NB4 (cell line): ENCODE results near the gene PDE6G.

Experiments
- DNase-seq: peaks from one replicate; pipeline ENCODE4 v3.0.0; 2010; ENCODE audit warnings: low read depth
- H3K4me3 ChIP-seq: one replicate; pipeline ENCODE4 v1.5.1; 2011; ENCODE audit warnings: mild to moderate bottlenecking, low read depth, low read length, moderate library complexity
- MYC ChIP-seq: IDR thresholded peaks from 2 replicates; pipeline ENCODE4 v1.6.1; 2011; ENCODE audit warnings: low read depth, low read length
- POLR2A ChIP-seq: IDR thresholded peaks from 2 replicates; pipeline ENCODE4 v1.6.1; 2011; ENCODE audit warnings: mild to moderate bottlenecking; ENCODE audit not compliant: insufficient read length; ENCODE audit errors: extremely low read depth
- TF ChIP-seq, protein P1 (sequence below): IDR thresholded peaks from 2 replicates; pipeline ENCODE4 v1.6.1; 2011; ENCODE audit warnings: low read depth, low read length
- TF ChIP-seq, protein P2 (sequence below): IDR thresholded peaks from one replicate; pipeline ENCODE4 v1.5.1; 2012; ENCODE audit warnings: low read depth, low read length

Gene PDE6G

DNA sequence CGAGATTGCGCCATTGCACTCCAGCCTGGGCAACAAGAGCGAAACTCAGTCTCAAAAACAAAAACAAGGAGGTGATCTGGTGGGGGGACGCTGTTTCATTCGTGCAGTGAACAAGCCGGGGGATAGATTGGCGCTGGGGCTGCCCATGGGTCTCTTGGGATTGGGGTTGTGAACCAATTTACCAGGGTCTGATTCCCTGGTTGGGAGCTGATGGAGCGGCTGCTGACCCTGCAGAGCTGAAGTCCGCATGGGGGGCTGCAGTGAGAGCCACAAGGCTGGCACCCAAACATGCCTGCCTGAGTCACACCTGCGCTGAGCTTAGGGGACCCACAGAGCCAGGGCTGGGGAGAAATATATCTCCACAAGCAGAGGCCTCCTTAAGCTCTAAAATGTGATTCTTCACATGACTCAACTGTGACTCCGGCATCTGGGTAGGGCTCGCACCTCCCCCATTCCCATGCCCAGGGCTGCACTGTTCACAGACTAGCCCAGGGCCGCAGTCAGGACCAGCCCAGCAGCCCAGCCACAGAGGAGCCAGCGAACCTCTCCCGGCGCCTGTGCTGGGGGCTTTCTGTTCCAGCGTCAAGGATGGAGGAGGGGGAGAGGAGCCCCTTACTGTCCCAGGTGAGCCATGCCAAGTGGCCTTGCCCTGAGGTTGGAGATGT lies 14.4 kb downstream of the PDE6G start:
- TF ChIP-seq, protein P1, sequence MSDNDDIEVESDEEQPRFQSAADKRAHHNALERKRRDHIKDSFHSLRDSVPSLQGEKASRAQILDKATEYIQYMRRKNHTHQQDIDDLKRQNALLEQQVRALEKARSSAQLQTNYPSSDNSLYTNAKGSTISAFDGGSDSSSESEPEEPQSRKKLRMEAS = no peak
- TF ChIP-seq POLR2A = no peak
- TF ChIP-seq, protein P2, sequence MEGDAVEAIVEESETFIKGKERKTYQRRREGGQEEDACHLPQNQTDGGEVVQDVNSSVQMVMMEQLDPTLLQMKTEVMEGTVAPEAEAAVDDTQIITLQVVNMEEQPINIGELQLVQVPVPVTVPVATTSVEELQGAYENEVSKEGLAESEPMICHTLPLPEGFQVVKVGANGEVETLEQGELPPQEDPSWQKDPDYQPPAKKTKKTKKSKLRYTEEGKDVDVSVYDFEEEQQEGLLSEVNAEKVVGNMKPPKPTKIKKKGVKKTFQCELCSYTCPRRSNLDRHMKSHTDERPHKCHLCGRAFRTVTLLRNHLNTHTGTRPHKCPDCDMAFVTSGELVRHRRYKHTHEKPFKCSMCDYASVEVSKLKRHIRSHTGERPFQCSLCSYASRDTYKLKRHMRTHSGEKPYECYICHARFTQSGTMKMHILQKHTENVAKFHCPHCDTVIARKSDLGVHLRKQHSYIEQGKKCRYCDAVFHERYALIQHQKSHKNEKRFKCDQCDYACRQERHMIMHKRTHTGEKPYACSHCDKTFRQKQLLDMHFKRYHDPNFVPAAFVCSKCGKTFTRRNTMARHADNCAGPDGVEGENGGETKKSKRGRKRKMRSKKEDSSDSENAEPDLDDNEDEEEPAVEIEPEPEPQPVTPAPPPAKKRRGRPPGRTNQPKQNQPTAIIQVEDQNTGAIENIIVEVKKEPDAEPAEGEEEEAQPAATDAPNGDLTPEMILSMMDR = no peak
- TF ChIP-seq MYC = no peak
- no peak for DNase-seq
- H3K4me3 ChIP-seq = no peak overlapping the region

DNA sequence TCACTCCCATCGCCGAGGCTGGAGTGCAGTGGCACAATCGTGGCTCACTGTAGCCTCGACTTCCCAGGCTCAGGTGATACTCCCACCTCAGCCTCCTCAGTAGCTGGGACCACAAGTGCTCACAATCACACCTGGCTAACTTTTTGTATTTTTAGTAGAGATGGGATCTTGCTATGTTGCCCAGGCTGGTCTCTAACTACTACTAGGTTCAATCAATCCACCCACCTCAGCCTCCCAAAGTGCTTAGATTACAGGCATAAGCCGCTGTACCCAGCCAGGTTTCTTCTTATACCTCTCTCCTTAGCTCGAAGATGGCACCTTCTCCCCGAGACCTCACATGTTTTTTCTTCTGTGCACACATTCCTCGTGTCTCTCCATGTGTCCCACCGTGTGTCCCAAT lies 16.3 kb downstream of the PDE6G start:
- TF ChIP-seq MYC (no peak), POLR2A (no peak)
- TF ChIP-seq, protein P2 = no peak
- TF ChIP-seq, protein P1 = no peak
- H3K4me3 ChIP-seq = no peak overlapping the region
- no peak for DNase-seq

DNA sequence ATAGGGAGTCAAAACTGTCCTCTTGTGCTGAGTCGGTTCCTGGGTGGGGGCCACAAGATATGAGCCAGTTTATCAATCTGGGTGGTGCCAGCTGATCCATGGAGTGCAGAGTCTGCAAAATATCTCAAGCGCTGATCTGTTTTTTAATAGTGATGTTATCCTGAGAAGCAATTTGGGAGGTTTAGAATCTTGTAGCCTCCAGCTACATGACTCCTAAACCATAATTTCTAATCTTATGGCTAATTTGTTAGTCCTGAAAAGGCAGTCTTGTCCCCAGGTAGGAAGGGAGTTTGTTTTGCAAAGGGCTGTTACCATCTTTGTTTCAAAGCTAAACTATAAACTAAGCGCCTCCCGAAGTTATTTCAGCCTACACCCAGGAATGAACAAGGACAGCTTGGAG lies 17.7 kb downstream of the PDE6G start:
- no peak for DNase-seq
- no peak overlapping the region for H3K4me3 ChIP-seq
- no peak for TF ChIP-seq MYC
- no peak for TF ChIP-seq POLR2A
- TF ChIP-seq, protein P1 = no peak
- TF ChIP-seq, protein P2 = no peak

DNA sequence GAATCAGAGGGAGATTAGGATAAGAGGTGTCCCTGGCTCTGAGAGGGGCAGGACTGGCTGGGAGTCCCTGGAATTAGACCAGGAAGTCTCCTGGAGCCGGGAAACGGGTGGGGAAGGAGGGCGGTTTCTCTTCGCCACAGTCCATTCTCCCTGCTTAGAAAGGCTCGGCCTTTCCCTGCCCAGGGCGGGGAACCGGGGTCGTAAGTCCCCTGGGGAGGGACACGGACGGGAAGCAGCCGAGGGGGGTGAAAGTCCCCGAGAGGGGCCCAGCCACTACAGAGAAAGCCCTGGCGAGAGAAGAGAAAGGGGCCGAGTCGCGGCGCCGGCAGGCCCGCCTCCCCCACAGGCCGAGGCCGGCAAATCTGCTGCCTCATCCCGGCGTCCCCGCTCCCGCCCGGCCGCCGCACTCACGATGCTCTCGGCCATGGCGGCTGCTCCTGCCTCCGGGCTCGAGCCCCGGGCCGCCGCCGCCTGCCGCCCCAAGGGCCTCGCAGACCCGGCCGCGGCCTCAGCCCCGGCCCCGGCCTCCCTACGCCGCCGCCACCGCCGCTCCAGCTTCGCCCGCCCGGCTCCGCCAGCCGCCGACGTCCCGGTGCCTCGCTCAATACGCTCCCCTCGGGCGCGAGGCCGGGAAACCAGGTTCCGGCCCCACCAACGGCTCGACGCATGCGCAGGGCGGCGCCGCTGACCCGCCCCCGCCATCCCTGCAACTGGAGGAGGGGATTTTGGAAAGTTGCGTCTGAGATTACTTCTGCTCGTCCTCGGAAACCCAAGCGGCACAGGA lies 19.6 kb downstream of the PDE6G start, which contains the start of the genes NPLOC4 and TSPAN10:
TSS of gene NPLOC4 (minus strand) at position 608 of the 784 bp plus-strand sequence. CDS start at position 426, 182 bp downstream.
TSS of gene TSPAN10 (plus strand) at position 692 of the 784 bp plus-strand sequence. CDS start 5,217 bp downstream, outside the sequence.
- TF ChIP-seq, protein P2 = no peak
- peak; percentile 73 for TF ChIP-seq POLR2A
- TF ChIP-seq, protein P1 = peak; percentile 60; the same call in 1 of the 2 replicates
- peak; percentile 73 for TF ChIP-seq MYC
- peak; percentile 86 for DNase-seq
- H3K4me3 ChIP-seq = peak within 1 kb of the TSS; percentile 95

DNA sequence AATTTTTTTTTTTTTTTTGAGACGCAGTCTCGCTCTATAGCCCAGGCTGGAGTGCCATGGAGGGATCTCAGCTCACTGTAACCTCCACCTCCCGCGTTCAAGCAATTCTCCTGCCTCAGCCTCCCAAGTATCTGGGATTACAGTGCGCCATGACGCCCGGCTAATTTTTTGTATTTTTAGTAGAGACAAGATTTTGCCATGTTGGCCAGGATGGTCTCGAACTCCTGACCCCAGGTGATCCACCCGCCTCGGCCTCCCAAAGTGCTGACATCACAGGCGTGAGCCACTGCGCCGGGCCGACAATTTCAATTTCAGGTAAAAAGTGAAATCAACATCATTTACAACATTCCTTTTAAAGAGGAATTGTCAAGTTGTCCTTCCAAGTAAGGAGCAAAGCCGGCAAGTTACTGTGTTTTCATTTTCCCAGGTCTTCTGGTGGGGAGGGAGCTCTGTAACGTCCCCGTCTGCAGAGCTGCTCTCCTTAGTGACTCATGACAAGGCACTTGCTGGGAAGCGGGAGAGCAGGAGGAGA lies 20.3 kb downstream of the PDE6G start:
- TF ChIP-seq, protein P1 = no peak
- TF ChIP-seq POLR2A (no peak), MYC (no peak)
- TF ChIP-seq, protein P2 = no peak
- H3K4me3 ChIP-seq = peak overlapping the region; percentile 95
- no peak for DNase-seq
